ENCODE data around the gene CLDN20.

The CLDN20 gene

GRCh38 chr6:155316419-155316818 is 52.6 kb downstream of the CLDN20 start:
- no peak overlapping the region for H3K27ac ChIP-seq
- TF ChIP-seq CTCF (conservative IDR thresholded peaks at IDR 0.05) (no peak), ZFX (IDR thresholded peaks at IDR 0.05) (no peak)

- H3K27ac ChIP-seq = no peak overlapping the region
- no peak for TF ChIP-seq ZFX (IDR thresholded peaks at IDR 0.05)
- peak; percentile 38 for TF ChIP-seq CTCF (conservative IDR thresholded peaks at IDR 0.05)
Measured at GRCh38 chr6:155317186-155317585, 53.4 kb downstream of the CLDN20 start.

GRCh38 chr6:155319902-155320301 is 56.1 kb downstream of the CLDN20 start:
- H3K27ac ChIP-seq = no peak overlapping the region
- TF ChIP-seq ZFX (IDR thresholded peaks at IDR 0.05) (no peak), CTCF (conservative IDR thresholded peaks at IDR 0.05) (no peak)

- H3K27ac ChIP-seq = no peak overlapping the region
- TF ChIP-seq CTCF (conservative IDR thresholded peaks at IDR 0.05) (no peak), ZFX (IDR thresholded peaks at IDR 0.05) (no peak)
Measured at GRCh38 chr6:155324172-155324571, 60.4 kb downstream of the CLDN20 start.

- TF ChIP-seq CTCF (conservative IDR thresholded peaks at IDR 0.05) (no peak), ZFX (IDR thresholded peaks at IDR 0.05) (no peak)
- no peak overlapping the region for H3K27ac ChIP-seq
Measured at GRCh38 chr6:155324993-155325392, 61.2 kb downstream of the CLDN20 start.

- no peak overlapping the region for H3K27ac ChIP-seq
Measured at GRCh38 chr6:155325700-155326516, 62.1 kb downstream of the CLDN20 start.

More at GRCh38 chr6:155325700-155326516, 62.1 kb downstream of the CLDN20 start:
- TF ChIP-seq CTCF (conservative IDR thresholded peaks at IDR 0.05) (no peak), ZFX (IDR thresholded peaks at IDR 0.05) (no peak)
